ENCODE data around the gene REC114. TPM values are rescaled to one million over a fixed set of nuclear protein-coding genes. Genes with fewer than 3 reads are reported as not detected.

The REC114 gene
- total and polyA plus RNA-seq, 2 donors (not counting 1 experiment from before 2014, with no cell fraction given) = not detected

GRCh38 chr15:73594109-73594508, 151.1 kb downstream of the REC114 start:
- H2AFZ ChIP-seq (ENCODE audit: insufficient read depth, low read depth, low read length, poor library complexity, severe bottlenecking) = no peak overlapping the region
- POLR2A ChIA-PET = no interaction called here
- Mint-ChIP-seq H3K27ac (no peak overlapping the region), H3K4me3 (no peak overlapping the region), H3K9me3 (ENCODE audit: insufficient read depth) (no peaks in the 10 kb centered on the region), H3K4me1 (peaks cover 33% of the 10 kb centered on the region), H3K27me3 (no peaks in the 10 kb centered on the region)
- H3K27ac ChIP-seq (ENCODE audit: low read length in 2 of 2) = no peak overlapping the region
- H3K27me3 ChIP-seq (replicated peaks in 1 of 4; ENCODE audit: control extremely low read depth in 1 of 4, control insufficient read depth in 3 of 4, insufficient read depth in 4 of 4, low read length in 3 of 4) = no peaks in the 10 kb centered on the region
- no peak for TF ChIP-seq CTCF (IDR thresholded peaks at IDR 0.05)
- TF ChIP-seq EZH2 (IDR thresholded peaks at IDR 0.05; ENCODE audit: borderline replicate concordance, insufficient read depth, low read depth, low read length, poor library complexity, severe bottlenecking) = no peak
- peaks cover 51% of the 10 kb centered on the region for H4K20me1 ChIP-seq (ENCODE audit: control insufficient read depth, insufficient read depth, low read length, poor library complexity, severe bottlenecking)
- no peak overlapping the region for H3K9ac ChIP-seq (ENCODE audit: low read length)
- no peaks in the 10 kb centered on the region for H3K9me3 ChIP-seq (ENCODE audit: control extremely low read depth in 1 of 3, control insufficient read depth in 2 of 3, insufficient read depth in 1 of 3, low read length in 2 of 3)
- peaks cover 0 to 15% of the 10 kb centered on the region in 2 experiments for H3K36me3 ChIP-seq (replicated peaks in 1 of 2; ENCODE audit: control extremely low read depth in 1 of 2, control insufficient read depth in 1 of 2, extremely low read depth in 1 of 2, insufficient read depth in 2 of 2, low read length in 1 of 2)
- no peak overlapping the region for H3K4me2 ChIP-seq (replicated peaks; ENCODE audit: low read depth, low read length, poor library complexity, severe bottlenecking)
- no peaks in the 10 kb centered on the region for H3K4me1 ChIP-seq (ENCODE audit: control insufficient read depth in 2 of 2, insufficient read depth in 2 of 2, low read length in 2 of 2)
- CTCF ChIA-PET = no interaction called here
- DNase-seq (no peak), ATAC-seq (ENCODE audit: low read depth) (no peak)
- 100% methylated on average over 1 of the region's 2 CpGs for WGBS (ENCODE audit: insufficient coverage)
- H3K4me3 ChIP-seq (ENCODE audit: control extremely low read depth in 1 of 5, extremely low read depth in 1 of 5, insufficient read depth in 1 of 5, low read depth in 2 of 5, low read length in 4 of 5) = no peak overlapping the region
- peaks cover 32% of the 10 kb centered on the region for H3K79me2 ChIP-seq (ENCODE audit: control insufficient read depth, insufficient read depth, low read length)
- intact Hi-C loops (cut with micrococcal nuclease) = no loop called here

- peaks cover 53% of the 10 kb centered on the region for H4K20me1 ChIP-seq (ENCODE audit: control insufficient read depth, insufficient read depth, low read length, poor library complexity, severe bottlenecking)
- CTCF ChIA-PET = interaction anchor here (1.1 kb wide), 1 partner anchor 40 kb away, joined by 3 read pairs; no protein-coding TSS in a partner anchor
- DNase-seq (no peak), ATAC-seq (ENCODE audit: low read depth) (no peak)
- H3K4me1 ChIP-seq (ENCODE audit: control insufficient read depth in 2 of 2, insufficient read depth in 2 of 2, low read length in 2 of 2) = no peaks in the 10 kb centered on the region
- POLR2A ChIA-PET = no interaction called here
- Mint-ChIP-seq H3K4me1 (peaks cover 36% of the 10 kb centered on the region), H3K4me3 (no peak overlapping the region), H3K9me3 (ENCODE audit: insufficient read depth) (no peaks in the 10 kb centered on the region), H3K27ac (no peak overlapping the region), H3K27me3 (no peaks in the 10 kb centered on the region)
- H3K4me3 ChIP-seq (ENCODE audit: control extremely low read depth in 1 of 5, extremely low read depth in 1 of 5, insufficient read depth in 1 of 5, low read depth in 2 of 5, low read length in 4 of 5) = no peak overlapping the region
- peaks cover 0 to 9% of the 10 kb centered on the region in 2 experiments for H3K36me3 ChIP-seq (replicated peaks in 1 of 2; ENCODE audit: control extremely low read depth in 1 of 2, control insufficient read depth in 1 of 2, extremely low read depth in 1 of 2, insufficient read depth in 2 of 2, low read length in 1 of 2)
- no peaks in the 10 kb centered on the region for H3K27me3 ChIP-seq (replicated peaks in 1 of 4; ENCODE audit: control extremely low read depth in 1 of 4, control insufficient read depth in 3 of 4, insufficient read depth in 4 of 4, low read length in 3 of 4)
- TF ChIP-seq EZH2 (IDR thresholded peaks at IDR 0.05; ENCODE audit: borderline replicate concordance, insufficient read depth, low read depth, low read length, poor library complexity, severe bottlenecking) = no peak
- no peak for TF ChIP-seq CTCF (IDR thresholded peaks at IDR 0.05)
- no peak overlapping the region for H3K27ac ChIP-seq (ENCODE audit: low read length in 2 of 2)
- intact Hi-C loops (cut with micrococcal nuclease) = no loop called here
- no peak overlapping the region for H3K9ac ChIP-seq (ENCODE audit: low read length)
- no peaks in the 10 kb centered on the region for H3K9me3 ChIP-seq (ENCODE audit: control extremely low read depth in 1 of 3, control insufficient read depth in 2 of 3, insufficient read depth in 1 of 3, low read length in 2 of 3)
- peaks cover 49% of the 10 kb centered on the region for H3K79me2 ChIP-seq (ENCODE audit: control insufficient read depth, insufficient read depth, low read length)
- no peak overlapping the region for H2AFZ ChIP-seq (ENCODE audit: insufficient read depth, low read depth, low read length, poor library complexity, severe bottlenecking)
- 50% methylated on average over 1 of the region's 1 CpG for WGBS (ENCODE audit: insufficient coverage)
- H3K4me2 ChIP-seq (replicated peaks; ENCODE audit: low read depth, low read length, poor library complexity, severe bottlenecking) = no peak overlapping the region
These were observed 153.2 kb downstream of the REC114 start for GRCh38 chr15:73596174-73596573.
